Measurements from ENCODE around the gene EMC10. TPM values are rescaled to one million over a fixed set of nuclear protein-coding genes. Genes with fewer than 3 reads are reported as not detected.

Gene EMC10
- polyA plus RNA-seq, 2 of the 4 experiments (the other 2 are of a cell fraction), result 52.8 to 147 TPM

DNA sequence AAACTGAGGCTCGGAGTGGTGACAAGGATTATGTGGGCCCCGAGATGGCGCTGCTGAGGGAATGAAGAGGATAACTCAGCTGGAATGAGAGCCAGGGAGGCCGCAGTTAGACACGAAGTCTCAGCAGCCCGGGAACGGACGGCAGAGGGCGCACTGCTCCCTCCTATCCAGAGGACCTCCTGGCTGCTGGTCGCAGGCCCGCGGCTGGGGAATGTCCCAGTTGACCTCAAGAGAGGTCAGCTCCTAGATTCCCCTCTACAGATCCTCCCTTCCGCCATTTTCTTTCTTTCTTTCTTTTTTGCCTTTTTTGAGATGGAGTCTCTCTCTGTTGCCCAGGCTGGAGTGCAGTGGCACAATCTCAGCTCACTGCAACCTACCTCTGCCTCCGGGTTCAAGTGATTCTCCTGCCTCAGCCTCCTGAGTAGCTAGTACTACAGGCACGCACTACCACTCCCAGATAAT is 61.5 kb downstream of the EMC10 start:
- ChIA-PET POLR2A (interaction anchor here (0.7 to 0.8 kb wide), 2 partner anchors 120 to 246 kb away, joined by 3 to 4 read pairs; no protein-coding TSS in a partner anchor), CTCF (interaction anchor here (0.6 to 18.0 kb wide), 73 partner anchors 8 to 480 kb away, joined by 3 to 355 read pairs (median 5); partner anchors contain the start of genes ACP4, CLEC11A, JOSD2 and LRRC4B)
- H3K4me1 ChIP-seq, result no peaks in the 10 kb centered on the region
- peak; percentile 90 to 98 for ATAC-seq
- H3K4me2 ChIP-seq, result no peak overlapping the region
- DNase-seq (ENCODE audit: low read depth in 1 of 2, low spot score in 1 of 2), result peak; percentile 95 to 98
- no peak overlapping the region for H3K4me3 ChIP-seq
- H3K9me3 ChIP-seq, result peaks cover 9% of the 10 kb centered on the region
- no peak overlapping the region for H3K27ac ChIP-seq
- WGBS (ENCODE audit: missing lambda C conversion rate), result 6% methylated on average over 15 of the region's 15 CpGs
- peak; percentile 80 for FAIRE-seq
- no peak for TF ChIP-seq ZNF302 (CRISPR knock-in tag; IDR thresholded peaks at IDR 0.05)
- TF ChIP-seq REST (IDR thresholded peaks at IDR 0.05), result no peak
- no peak for TF ChIP-seq KDM5A (IDR thresholded peaks at IDR 0.05)
- TF ChIP-seq TFCP2L1 (CRISPR knock-in tag; IDR thresholded peaks at IDR 0.05), result no peak
- peak; percentile 76 for TF ChIP-seq RFX5 (IDR thresholded peaks at IDR 0.05)
- TF ChIP-seq MAZ (IDR thresholded peaks at IDR 0.05; ENCODE audit: borderline replicate concordance, low read depth, low read length), result no peak
- no peak for TF ChIP-seq HOXB5 (CRISPR knock-in tag; IDR thresholded peaks at IDR 0.05)
- TF ChIP-seq CEBPB (IDR thresholded peaks at IDR 0.05), result no peak
- no peak for TF ChIP-seq HOXA7 (CRISPR knock-in tag; IDR thresholded peaks at IDR 0.05)
- TF ChIP-seq NPAS2 (CRISPR knock-in tag; IDR thresholded peaks at IDR 0.05; ENCODE audit: borderline replicate concordance), result no peak
- TF ChIP-seq RCOR1 (IDR thresholded peaks at IDR 0.05; ENCODE audit: low read depth, low read length), result no peak
- no peak for TF ChIP-seq FOSL2 (IDR thresholded peaks at IDR 0.05)
- no peak for TF ChIP-seq FOSL2 (CRISPR knock-in tag; IDR thresholded peaks at IDR 0.05)
- TF ChIP-seq SREBF2 (IDR thresholded peaks at IDR 0.05), result no peak
- no peak for TF ChIP-seq POLR2AphosphoS2 (conservative IDR thresholded peaks at IDR 0.05; ENCODE audit: low read length)
- TF ChIP-seq FOXS1 (CRISPR knock-in tag; IDR thresholded peaks at IDR 0.05), result no peak
- no peak for TF ChIP-seq RARB (CRISPR knock-in tag; IDR thresholded peaks at IDR 0.05)
- TF ChIP-seq ZFP36 (IDR thresholded peaks at IDR 0.05; ENCODE audit: borderline replicate concordance, partially characterized antibody), result peak; percentile 1
- peak; percentile 87 for TF ChIP-seq RAD21 (conservative IDR thresholded peaks at IDR 0.05 in 1 of 2, IDR thresholded peaks at IDR 0.05 in 1 of 2)
- TF ChIP-seq SMC3 (IDR thresholded peaks at IDR 0.05), result peak; percentile 93
- no peak for TF ChIP-seq HOXB13 (CRISPR knock-in tag; IDR thresholded peaks at IDR 0.05; ENCODE audit: low read depth)
- no peak for TF ChIP-seq BHLHE40 (IDR thresholded peaks at IDR 0.05; ENCODE audit: low read depth, low read length)
- no peak for TF ChIP-seq FOSB (CRISPR knock-in tag; IDR thresholded peaks at IDR 0.05)
- TF ChIP-seq RNF2 (IDR thresholded peaks at IDR 0.05; ENCODE audit: borderline replicate concordance, low read depth), result no peak
- TF ChIP-seq POLR2A (IDR thresholded peaks at IDR 0.05; ENCODE audit: low read length), result no peak
- TF ChIP-seq CHD4 (IDR thresholded peaks at IDR 0.05; ENCODE audit: borderline replicate concordance), result no peak
- no peak for TF ChIP-seq PBX3 (IDR thresholded peaks at IDR 0.05)
- no peak for TF ChIP-seq CHD2 (IDR thresholded peaks at IDR 0.05; ENCODE audit: low read length, partially characterized antibody)
- TF ChIP-seq CBX2 (IDR thresholded peaks at IDR 0.05; ENCODE audit: borderline replicate concordance, low read depth), result no peak
- TF ChIP-seq HES2 (IDR thresholded peaks at IDR 0.05), result no peak
- no peak for TF ChIP-seq NFE2L2 (conservative IDR thresholded peaks at IDR 0.05; ENCODE audit: low read length)
- no peak for TF ChIP-seq EHF (CRISPR knock-in tag; IDR thresholded peaks at IDR 0.05)
- no peak for TF ChIP-seq GATA3 (IDR thresholded peaks at IDR 0.05; ENCODE audit: borderline replicate concordance)
- no peak for TF ChIP-seq KDM1A (IDR thresholded peaks at IDR 0.05; ENCODE audit: low read depth)
- no peak for TF ChIP-seq HDAC2 (IDR thresholded peaks at IDR 0.05)
- no peak for TF ChIP-seq USF2 (IDR thresholded peaks at IDR 0.05)
- no peak for TF ChIP-seq MYC (IDR thresholded peaks at IDR 0.05; ENCODE audit: borderline replicate concordance, low read length)
- TF ChIP-seq JUNB (IDR thresholded peaks at IDR 0.05), result no peak
- TF ChIP-seq HEYL (CRISPR knock-in tag; IDR thresholded peaks at IDR 0.05), result no peak
- TF ChIP-seq ESRRA (IDR thresholded peaks at IDR 0.05; ENCODE audit: borderline replicate concordance, low read length), result no peak
